ENCODE results near the gene SRPK1.
"Not testable (repeated sequence)": the region's sequence is repeated elsewhere in the genome, so short reads cannot be mapped to it uniquely, and the experiment has no call there.

The SRPK1 gene

DNA sequence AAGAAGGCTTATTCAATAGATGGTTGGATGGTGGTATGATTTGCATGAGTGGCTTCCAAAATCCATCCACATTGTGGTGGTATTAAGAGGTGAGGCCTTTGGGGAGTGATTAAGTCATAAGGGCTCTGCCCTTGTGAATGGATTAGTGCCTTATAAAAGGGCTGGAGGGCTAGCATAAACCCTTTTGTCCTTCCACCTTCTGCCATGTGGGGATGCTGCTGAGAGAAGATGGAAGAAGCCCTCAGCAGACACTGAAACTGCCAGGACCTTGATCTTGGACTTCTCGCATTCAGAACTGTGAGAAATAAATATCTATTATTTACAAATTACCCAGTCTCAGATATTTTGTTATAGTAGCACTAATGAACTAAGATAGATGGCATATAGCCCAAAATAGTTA, 27.8 kb upstream of the SRPK1 start:
- TF ChIP-seq TAF1 (IDR thresholded peaks at IDR 0.05; ENCODE audit: borderline replicate concordance, low read depth, low read length), result no peak
- no peak for TF ChIP-seq POLR2AphosphoS5 (IDR thresholded peaks at IDR 0.05; ENCODE audit: low read depth, low read length)
- TF ChIP-seq POLR2A (IDR thresholded peaks at IDR 0.05; ENCODE audit: low read depth, low read length), result no peak
- no peak for FAIRE-seq
- no peak for DNase-seq (ENCODE audit: insufficient read length)

DNA sequence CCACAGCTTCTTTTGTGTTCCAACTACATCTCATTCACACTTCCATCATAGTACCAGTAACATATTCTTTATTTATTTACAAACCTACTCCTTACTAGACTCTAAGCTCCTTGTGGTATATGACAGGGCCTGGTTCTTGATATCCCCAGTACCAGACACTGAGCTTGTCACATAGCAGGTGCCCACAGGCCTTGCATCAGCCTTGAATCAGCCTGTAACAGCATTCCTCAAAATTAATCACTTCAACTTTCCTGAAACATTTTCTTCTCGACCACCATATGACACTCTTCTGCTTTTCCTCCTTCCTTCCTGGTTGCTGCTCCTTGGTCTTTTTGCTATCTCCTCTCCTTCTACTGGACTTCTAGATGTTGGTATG, 24.7 kb upstream of the SRPK1 start:
- DNase-seq (ENCODE audit: insufficient read length), result no peak
- FAIRE-seq, result no peak
- TF ChIP-seq POLR2A (IDR thresholded peaks at IDR 0.05; ENCODE audit: low read depth, low read length), result no peak
- no peak for TF ChIP-seq POLR2AphosphoS5 (IDR thresholded peaks at IDR 0.05; ENCODE audit: low read depth, low read length)
- no peak for TF ChIP-seq TAF1 (IDR thresholded peaks at IDR 0.05; ENCODE audit: borderline replicate concordance, low read depth, low read length)

DNA sequence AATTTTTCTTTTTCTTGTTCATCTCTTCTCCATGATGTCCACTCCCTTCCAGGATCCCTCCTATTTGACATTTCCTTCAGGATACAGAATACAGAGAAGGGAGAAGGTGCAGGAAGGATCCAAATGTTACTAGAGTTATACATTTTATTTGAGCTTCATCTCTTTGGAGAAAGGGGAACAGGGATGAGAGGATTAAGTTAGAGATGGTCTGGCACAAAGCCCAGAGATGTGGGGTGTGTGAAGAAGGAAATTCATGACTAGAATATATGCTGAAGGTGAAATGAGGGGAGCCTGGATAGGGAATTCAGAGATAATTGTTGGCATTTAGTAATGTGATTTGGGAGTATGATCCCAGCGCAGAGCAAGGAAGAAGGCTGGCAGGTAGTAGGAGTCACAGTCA, 22.5 kb upstream of the SRPK1 start:
- no peak for FAIRE-seq
- no peak for DNase-seq (ENCODE audit: insufficient read length)
- no peak for TF ChIP-seq POLR2AphosphoS5 (IDR thresholded peaks at IDR 0.05; ENCODE audit: low read depth, low read length)
- TF ChIP-seq POLR2A (IDR thresholded peaks at IDR 0.05; ENCODE audit: low read depth, low read length), result no peak
- TF ChIP-seq TAF1 (IDR thresholded peaks at IDR 0.05; ENCODE audit: borderline replicate concordance, low read depth, low read length), result no peak

DNA sequence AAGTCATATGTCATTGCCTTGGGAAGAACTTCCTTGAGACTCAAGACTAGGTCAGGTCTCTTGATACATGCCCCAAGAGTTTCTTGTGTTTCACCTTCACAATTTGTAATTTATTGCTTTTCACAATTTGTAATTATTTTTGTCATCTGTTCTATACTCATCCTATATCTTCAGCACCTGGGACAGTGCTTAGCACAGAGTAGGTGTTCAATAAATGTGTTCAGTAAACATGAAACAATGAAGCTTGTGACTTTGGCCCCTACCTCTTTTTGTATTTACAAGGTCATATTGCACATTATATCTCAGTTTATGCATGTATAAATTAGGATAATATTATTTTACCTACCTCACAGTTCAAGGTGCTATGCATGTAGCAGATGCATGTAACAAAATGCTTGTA, 21.5 kb upstream of the SRPK1 start:
- no peak for TF ChIP-seq POLR2A (IDR thresholded peaks at IDR 0.05; ENCODE audit: low read depth, low read length)
- no peak for TF ChIP-seq TAF1 (IDR thresholded peaks at IDR 0.05; ENCODE audit: borderline replicate concordance, low read depth, low read length)
- no peak for TF ChIP-seq POLR2AphosphoS5 (IDR thresholded peaks at IDR 0.05; ENCODE audit: low read depth, low read length)

DNA sequence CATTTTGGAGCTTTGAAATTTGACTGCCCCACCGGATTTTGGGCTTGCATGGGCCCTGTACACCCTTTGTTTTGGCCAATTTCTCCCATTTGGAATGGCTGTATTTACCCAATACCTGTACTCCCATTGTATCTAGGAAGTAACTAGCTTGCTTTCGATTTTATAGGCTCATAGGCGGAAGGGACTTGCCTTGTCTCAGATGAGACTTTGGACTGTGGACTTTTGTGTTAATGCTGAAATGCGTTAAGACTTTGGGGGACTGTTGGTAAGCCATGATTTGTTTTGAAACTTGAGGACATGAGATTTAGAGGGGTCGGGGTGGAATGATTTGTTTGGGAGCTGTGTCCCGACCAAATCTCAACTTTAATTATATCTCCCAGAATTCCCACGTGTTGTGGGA, 20.3 kb upstream of the SRPK1 start:
- not testable (repeated sequence) for DNase-seq (ENCODE audit: insufficient read length); FAIRE-seq

More for the DNA sequence above, 21.5 kb upstream of the SRPK1 start:
- FAIRE-seq, result no peak
- no peak for DNase-seq (ENCODE audit: insufficient read length)

DNA sequence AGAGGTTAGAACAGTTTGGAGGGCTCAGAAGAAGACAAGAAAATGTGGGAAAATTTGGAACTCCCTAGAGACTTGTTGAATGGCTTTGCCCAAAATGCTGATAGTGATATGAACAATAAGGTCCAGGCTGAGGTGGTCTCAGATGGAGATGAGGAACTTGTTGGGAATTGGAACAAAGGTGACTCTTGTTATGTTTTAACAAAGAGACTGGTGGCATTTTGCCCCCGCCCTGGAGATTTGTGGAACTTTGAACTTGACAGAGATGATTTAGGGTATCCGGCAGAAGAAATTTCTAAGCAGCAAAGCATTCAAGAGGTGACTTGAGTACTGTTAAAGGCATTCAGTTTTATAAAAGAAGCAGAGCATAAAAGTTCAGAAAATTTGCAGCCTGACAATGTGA, 19.1 kb upstream of the SRPK1 start:
- FAIRE-seq; DNase-seq (ENCODE audit: insufficient read length): not testable (repeated sequence)

DNA sequence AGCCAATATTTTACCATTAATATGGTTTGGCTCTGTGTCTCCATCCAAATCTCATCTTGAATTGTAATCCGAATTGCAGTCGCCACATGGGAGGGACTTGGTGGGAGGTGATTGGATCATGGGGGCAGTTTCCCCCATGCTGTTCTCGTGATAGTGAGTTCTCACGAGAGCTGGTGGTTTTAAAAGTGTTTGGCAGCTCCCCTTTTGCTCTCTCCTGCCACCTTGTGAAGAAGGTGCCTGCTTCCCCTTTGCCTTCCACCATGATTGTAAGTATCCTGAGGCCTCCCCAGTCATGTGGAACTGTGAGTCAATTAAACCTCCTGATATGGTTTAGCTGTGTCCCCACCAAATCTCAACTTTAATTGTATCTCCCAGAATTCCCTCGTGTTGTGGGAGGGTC, 18.4 kb upstream of the SRPK1 start:
- DNase-seq (ENCODE audit: insufficient read length); FAIRE-seq: not testable (repeated sequence)

DNA sequence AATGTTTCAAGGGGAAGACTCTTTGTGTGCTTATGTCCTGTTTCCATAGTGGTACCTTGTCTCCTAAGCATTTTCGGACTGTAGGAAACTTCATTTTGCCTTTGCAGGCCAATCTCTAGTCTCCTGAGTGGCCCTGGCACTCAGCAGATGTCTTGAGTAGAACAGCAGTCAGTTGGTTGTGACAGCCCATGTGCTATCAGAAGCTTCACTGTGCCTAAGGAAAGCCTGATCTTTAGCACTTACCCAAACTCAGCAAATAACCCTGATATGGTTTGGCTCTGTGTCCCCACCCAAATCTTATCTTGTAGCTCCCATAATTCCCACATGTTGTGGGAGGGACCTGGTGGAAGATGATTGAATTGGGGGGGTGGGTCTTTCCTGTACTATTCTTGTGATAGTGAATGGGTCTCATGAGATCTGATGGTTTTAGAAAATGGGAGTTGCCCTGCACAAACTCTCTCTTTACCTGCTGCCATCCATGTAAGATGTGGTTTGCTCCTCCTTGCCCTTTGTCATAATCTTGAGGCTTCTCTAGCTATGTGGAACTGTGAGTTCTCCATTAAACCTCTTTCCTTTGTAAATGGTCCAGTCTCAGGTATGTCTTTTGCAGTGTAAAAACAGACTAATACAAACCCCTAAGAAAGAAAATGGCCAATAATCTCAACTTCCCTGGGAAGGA, 15.9 kb upstream of the SRPK1 start:
- TF ChIP-seq POLR2A (IDR thresholded peaks at IDR 0.05; ENCODE audit: low read depth, low read length) (no peak), TAF1 (IDR thresholded peaks at IDR 0.05; ENCODE audit: borderline replicate concordance, low read depth, low read length) (no peak), POLR2AphosphoS5 (IDR thresholded peaks at IDR 0.05; ENCODE audit: low read depth, low read length) (no peak)
- DNase-seq (ENCODE audit: insufficient read length) (no peak), FAIRE-seq (no peak)

DNA sequence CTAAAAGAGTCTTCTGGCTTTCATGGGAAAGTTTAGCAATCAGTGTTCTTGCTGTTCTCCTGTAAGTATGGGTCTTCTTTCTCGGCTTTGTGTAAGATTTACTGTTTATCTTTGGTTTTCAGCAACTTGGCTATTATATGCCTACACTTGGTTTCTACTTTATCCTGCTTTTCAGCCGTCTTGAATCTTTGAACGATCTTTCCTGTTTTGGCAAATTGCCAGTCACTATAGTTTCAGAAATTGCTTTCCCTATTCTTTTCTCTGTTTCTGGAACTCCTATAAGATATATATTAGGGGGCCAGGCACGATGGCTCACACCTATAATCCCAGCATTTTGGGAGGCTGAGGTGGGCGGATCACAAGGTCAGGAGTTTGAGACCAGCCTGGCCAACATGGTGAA, 14.6 kb upstream of the SRPK1 start:
- FAIRE-seq (no peak), DNase-seq (ENCODE audit: insufficient read length) (no peak)
- no peak for TF ChIP-seq POLR2A (IDR thresholded peaks at IDR 0.05; ENCODE audit: low read depth, low read length)
- no peak for TF ChIP-seq POLR2AphosphoS5 (IDR thresholded peaks at IDR 0.05; ENCODE audit: low read depth, low read length)
- TF ChIP-seq TAF1 (IDR thresholded peaks at IDR 0.05; ENCODE audit: borderline replicate concordance, low read depth, low read length), result no peak

DNA sequence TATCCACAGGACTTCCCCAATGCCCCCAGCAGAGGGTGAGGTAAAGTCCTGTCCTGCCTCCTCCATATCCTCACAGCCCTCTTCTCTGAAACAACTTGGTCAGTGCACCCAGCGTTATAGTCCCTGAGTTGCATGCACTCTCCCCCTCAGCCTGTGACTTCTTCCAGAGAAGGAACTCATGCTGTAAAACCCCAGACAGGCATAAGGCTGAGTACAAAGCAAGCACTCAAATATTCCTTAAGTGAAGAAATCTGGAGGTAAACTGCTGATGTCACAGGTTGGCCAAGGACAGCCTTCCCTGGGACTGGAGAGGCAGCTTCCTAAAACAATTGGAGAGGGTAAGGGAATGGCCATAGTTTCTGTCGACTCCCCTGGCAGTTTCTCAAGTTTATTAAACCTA, 12.9 kb upstream of the SRPK1 start:
- DNase-seq (ENCODE audit: insufficient read length) (no peak), FAIRE-seq (no peak)
- TF ChIP-seq POLR2AphosphoS5 (IDR thresholded peaks at IDR 0.05; ENCODE audit: low read depth, low read length) (no peak), POLR2A (IDR thresholded peaks at IDR 0.05; ENCODE audit: low read depth, low read length) (no peak), TAF1 (IDR thresholded peaks at IDR 0.05; ENCODE audit: borderline replicate concordance, low read depth, low read length) (no peak)

DNA sequence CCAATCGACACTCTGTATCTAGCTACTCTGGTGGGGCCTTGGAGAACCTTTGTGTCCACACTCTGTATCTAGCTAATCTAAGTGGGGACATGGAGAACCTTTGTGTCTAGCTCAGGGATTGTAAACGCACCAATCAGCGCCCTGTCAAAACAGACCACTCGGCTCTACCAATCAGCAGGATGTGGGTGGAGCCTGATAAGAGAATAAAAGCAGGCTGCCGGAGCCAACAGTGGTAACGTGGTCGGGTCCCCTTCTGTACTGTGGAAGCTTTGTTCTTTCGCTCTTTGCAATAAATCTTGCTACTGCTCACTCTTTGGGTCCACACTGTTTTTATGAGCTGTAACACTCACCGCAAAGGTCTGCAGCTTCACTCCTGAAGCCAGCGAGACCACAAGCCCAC, 11.0 kb upstream of the SRPK1 start:
- FAIRE-seq; DNase-seq (ENCODE audit: insufficient read length): not testable (repeated sequence)

DNA sequence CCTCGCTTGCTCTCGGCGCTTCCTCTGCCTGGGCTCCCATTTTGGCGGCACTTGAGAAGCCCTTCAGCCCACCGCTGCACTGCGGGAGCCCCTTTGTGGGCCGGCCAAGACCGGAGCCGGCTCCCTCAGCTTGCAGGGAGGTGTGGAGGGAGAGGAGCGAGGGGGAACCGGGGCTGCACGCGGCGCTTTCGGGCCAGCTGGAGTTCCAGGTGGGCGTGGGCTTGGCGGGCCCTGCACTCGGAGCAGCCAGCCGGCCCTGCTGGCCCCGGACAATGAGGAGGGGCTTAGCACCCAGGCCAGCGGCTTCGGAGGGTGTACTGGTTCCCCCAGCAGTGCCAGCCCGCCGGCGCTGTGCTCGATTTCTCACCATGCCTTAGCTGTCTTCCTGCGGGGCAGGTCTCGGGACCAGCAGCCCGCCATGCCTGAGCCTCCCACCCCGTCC, 10.2 kb upstream of the SRPK1 start:
- FAIRE-seq, result no peak
- no peak for DNase-seq (ENCODE audit: insufficient read length)
- no peak for TF ChIP-seq POLR2AphosphoS5 (IDR thresholded peaks at IDR 0.05; ENCODE audit: low read depth, low read length)
- no peak for TF ChIP-seq POLR2A (IDR thresholded peaks at IDR 0.05; ENCODE audit: low read depth, low read length)
- TF ChIP-seq TAF1 (IDR thresholded peaks at IDR 0.05; ENCODE audit: borderline replicate concordance, low read depth, low read length), result no peak

DNA sequence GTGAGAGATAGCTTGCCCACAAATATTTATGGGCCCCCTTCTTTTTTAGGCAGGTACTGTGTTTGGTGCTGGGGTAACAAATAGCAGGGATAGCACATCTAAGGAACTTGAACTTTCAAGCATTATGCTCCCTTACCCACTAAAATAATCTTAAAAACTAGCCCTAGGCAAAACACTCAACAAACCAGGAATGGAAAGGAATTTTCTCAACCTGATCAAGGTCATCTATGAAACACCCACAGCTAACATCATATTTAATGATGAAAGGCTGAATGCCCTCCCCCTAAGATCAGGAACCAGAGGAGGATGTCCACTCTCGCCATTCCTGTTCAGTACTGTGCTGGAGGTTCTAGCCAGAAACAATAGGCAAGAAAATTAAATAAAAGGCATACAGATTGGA, 8.7 kb upstream of the SRPK1 start:
- no peak for FAIRE-seq
- TF ChIP-seq TAF1 (IDR thresholded peaks at IDR 0.05; ENCODE audit: borderline replicate concordance, low read depth, low read length), result no peak
- TF ChIP-seq POLR2AphosphoS5 (IDR thresholded peaks at IDR 0.05; ENCODE audit: low read depth, low read length), result no peak
- TF ChIP-seq POLR2A (IDR thresholded peaks at IDR 0.05; ENCODE audit: low read depth, low read length), result no peak
- DNase-seq (ENCODE audit: insufficient read length), result no peak
